ENCODE measurements around the gene LPCAT1.

GRCh38 chr5:1413211-1413610 lies 110.5 kb downstream of the LPCAT1 start:
- TF ChIP-seq POLR2A (IDR thresholded peaks at IDR 0.05; ENCODE audit: low read depth, low read length) (no peak), TAF1 (IDR thresholded peaks at IDR 0.05; ENCODE audit: borderline replicate concordance, low read depth, low read length) (no peak), ZNF24 (IDR thresholded peaks at IDR 0.05) (no peak), SMAD1 (IDR thresholded peaks at IDR 0.05; ENCODE audit: low read depth, partially characterized antibody) (no peak), TCF12 (IDR thresholded peaks at IDR 0.05; ENCODE audit: low read depth, low read length) (no peak), EZH2 (IDR thresholded peaks at IDR 0.05; ENCODE audit: borderline replicate concordance, control insufficient read depth, low read depth, low read length) (no peak), CTCF (IDR thresholded peaks at IDR 0.05 in 2 of 3, conservative IDR thresholded peaks at IDR 0.05 in 1 of 3; ENCODE audit: control insufficient read depth in 2 of 3, extremely low read depth in 1 of 3, insufficient read depth in 1 of 3, low read depth in 3 of 3, low read length in 3 of 3) (no peak), ZBTB33 (IDR thresholded peaks at IDR 0.05) (no peak), POLR2AphosphoS5 (IDR thresholded peaks at IDR 0.05; ENCODE audit: low read length) (no peak), HDAC6 (IDR thresholded peaks at IDR 0.05; ENCODE audit: unreplicated experiment) (no peak), REST (IDR thresholded peaks at IDR 0.05; ENCODE audit: low read depth, low read length) (no peak), ATF2 (IDR thresholded peaks at IDR 0.05; ENCODE audit: low read length) (no peak)
